ENCODE results near the gene TNIK.

- TF ChIP-seq, protein P1, sequence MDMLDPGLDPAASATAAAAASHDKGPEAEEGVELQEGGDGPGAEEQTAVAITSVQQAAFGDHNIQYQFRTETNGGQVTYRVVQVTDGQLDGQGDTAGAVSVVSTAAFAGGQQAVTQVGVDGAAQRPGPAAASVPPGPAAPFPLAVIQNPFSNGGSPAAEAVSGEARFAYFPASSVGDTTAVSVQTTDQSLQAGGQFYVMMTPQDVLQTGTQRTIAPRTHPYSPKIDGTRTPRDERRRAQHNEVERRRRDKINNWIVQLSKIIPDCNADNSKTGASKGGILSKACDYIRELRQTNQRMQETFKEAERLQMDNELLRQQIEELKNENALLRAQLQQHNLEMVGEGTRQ (IDR thresholded peaks at IDR 0.05; ENCODE audit: low read depth, low read length), result no peak
- TF ChIP-seq, protein P1 (CRISPR knock-in tag; IDR thresholded peaks at IDR 0.05; ENCODE audit: borderline replicate concordance), result no peak
- TF ChIP-seq, protein P2, sequence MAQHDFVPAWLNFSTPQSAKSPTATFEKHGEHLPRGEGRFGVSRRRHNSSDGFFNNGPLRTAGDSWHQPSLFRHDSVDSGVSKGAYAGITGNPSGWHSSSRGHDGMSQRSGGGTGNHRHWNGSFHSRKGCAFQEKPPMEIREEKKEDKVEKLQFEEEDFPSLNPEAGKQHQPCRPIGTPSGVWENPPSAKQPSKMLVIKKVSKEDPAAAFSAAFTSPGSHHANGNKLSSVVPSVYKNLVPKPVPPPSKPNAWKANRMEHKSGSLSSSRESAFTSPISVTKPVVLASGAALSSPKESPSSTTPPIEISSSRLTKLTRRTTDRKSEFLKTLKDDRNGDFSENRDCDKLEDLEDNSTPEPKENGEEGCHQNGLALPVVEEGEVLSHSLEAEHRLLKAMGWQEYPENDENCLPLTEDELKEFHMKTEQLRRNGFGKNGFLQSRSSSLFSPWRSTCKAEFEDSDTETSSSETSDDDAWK (CRISPR knock-in tag; IDR thresholded peaks at IDR 0.05), result no peak
- no peak for TF ChIP-seq ATF3 (CRISPR knock-in tag; IDR thresholded peaks at IDR 0.05)
- no peak for TF ChIP-seq ATM (IDR thresholded peaks at IDR 0.05; ENCODE audit: borderline replicate concordance)
- no peak for TF ChIP-seq FOXA3 (CRISPR knock-in tag; IDR thresholded peaks at IDR 0.05)
- no peak for TF ChIP-seq ZNF652 (CRISPR knock-in tag; IDR thresholded peaks at IDR 0.05; ENCODE audit: borderline replicate concordance, low read depth)
- TF ChIP-seq, protein P3, sequence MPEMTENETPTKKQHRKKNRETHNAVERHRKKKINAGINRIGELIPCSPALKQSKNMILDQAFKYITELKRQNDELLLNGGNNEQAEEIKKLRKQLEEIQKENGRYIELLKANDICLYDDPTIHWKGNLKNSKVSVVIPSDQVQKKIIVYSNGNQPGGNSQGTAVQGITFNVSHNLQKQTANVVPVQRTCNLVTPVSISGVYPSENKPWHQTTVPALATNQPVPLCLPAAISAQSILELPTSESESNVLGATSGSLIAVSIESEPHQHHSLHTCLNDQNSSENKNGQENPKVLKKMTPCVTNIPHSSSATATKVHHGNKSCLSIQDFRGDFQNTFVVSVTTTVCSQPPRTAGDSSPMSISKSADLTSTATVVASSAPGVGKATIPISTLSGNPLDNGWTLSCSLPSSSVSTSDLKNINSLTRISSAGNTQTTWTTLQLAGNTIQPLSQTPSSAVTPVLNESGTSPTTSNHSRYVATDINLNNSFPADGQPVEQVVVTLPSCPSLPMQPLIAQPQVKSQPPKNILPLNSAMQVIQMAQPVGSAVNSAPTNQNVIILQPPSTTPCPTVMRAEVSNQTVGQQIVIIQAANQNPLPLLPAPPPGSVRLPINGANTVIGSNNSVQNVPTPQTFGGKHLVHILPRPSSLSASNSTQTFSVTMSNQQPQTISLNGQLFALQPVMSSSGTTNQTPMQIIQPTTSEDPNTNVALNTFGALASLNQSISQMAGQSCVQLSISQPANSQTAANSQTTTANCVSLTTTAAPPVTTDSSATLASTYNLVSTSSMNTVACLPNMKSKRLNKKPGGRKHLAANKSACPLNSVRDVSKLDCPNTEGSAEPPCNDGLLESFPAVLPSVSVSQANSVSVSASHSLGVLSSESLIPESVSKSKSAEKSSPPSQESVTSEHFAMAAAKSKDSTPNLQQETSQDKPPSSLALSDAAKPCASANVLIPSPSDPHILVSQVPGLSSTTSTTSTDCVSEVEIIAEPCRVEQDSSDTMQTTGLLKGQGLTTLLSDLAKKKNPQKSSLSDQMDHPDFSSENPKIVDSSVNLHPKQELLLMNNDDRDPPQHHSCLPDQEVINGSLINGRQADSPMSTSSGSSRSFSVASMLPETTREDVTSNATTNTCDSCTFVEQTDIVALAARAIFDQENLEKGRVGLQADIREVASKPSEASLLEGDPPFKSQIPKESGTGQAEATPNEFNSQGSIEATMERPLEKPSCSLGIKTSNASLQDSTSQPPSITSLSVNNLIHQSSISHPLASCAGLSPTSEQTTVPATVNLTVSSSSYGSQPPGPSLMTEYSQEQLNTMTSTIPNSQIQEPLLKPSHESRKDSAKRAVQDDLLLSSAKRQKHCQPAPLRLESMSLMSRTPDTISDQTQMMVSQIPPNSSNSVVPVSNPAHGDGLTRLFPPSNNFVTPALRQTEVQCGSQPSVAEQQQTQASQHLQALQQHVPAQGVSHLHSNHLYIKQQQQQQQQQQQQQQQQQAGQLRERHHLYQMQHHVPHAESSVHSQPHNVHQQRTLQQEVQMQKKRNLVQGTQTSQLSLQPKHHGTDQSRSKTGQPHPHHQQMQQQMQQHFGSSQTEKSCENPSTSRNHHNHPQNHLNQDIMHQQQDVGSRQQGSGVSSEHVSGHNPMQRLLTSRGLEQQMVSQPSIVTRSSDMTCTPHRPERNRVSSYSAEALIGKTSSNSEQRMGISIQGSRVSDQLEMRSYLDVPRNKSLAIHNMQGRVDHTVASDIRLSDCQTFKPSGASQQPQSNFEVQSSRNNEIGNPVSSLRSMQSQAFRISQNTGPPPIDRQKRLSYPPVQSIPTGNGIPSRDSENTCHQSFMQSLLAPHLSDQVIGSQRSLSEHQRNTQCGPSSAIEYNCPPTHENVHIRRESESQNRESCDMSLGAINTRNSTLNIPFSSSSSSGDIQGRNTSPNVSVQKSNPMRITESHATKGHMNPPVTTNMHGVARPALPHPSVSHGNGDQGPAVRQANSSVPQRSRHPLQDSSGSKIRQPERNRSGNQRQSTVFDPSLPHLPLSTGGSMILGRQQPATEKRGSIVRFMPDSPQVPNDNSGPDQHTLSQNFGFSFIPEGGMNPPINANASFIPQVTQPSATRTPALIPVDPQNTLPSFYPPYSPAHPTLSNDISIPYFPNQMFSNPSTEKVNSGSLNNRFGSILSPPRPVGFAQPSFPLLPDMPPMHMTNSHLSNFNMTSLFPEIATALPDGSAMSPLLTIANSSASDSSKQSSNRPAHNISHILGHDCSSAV (CRISPR knock-in tag; IDR thresholded peaks at IDR 0.05; ENCODE audit: borderline replicate concordance), result no peak
- no peak for TF ChIP-seq ZFP41 (CRISPR knock-in tag; IDR thresholded peaks at IDR 0.05; ENCODE audit: borderline replicate concordance)
- TF ChIP-seq, protein P4, sequence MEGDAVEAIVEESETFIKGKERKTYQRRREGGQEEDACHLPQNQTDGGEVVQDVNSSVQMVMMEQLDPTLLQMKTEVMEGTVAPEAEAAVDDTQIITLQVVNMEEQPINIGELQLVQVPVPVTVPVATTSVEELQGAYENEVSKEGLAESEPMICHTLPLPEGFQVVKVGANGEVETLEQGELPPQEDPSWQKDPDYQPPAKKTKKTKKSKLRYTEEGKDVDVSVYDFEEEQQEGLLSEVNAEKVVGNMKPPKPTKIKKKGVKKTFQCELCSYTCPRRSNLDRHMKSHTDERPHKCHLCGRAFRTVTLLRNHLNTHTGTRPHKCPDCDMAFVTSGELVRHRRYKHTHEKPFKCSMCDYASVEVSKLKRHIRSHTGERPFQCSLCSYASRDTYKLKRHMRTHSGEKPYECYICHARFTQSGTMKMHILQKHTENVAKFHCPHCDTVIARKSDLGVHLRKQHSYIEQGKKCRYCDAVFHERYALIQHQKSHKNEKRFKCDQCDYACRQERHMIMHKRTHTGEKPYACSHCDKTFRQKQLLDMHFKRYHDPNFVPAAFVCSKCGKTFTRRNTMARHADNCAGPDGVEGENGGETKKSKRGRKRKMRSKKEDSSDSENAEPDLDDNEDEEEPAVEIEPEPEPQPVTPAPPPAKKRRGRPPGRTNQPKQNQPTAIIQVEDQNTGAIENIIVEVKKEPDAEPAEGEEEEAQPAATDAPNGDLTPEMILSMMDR (CRISPR knock-in tag; IDR thresholded peaks at IDR 0.05), result no peak
- no peak for TF ChIP-seq TP53 (CRISPR knock-in tag; conservative IDR thresholded peaks at IDR 0.05)
These were observed 394.5 kb downstream of the TNIK start for GRCh38 chr3:171065732-171066131.

Data from HepG2 (cell line).